Measurements from ENCODE around the gene TCEAL6. TPM values are rescaled to one million over a fixed set of nuclear protein-coding genes. Genes with fewer than 3 reads are reported as not detected.

TCEAL6 gene
- total RNA-seq, result not detected in 2 replicates

GRCh38 chrX:102142274-102142673 is at the start of gene TCEAL6:
Gene TCEAL6 (minus strand): TSS chrX:102142481.

GRCh38 chrX:102155806-102156179 is 13.5 kb upstream of the TCEAL6 start, which contains the start of gene BEX5:
Gene BEX5 (minus strand): TSS chrX:102155977. CDS start chrX:102154265, 1,712 bp downstream.

GRCh38 chrX:102125436-102125835 is 16.8 kb downstream of the TCEAL6 start, which contains the start of gene TCEAL2:
Gene TCEAL2 (plus strand): TSS chrX:102125679. CDS start chrX:102126831, 1,152 bp downstream.

Other genes starting within 250 kb of the TCEAL6 start
- gene ZMAT1, start 210.5 kb downstream of the TCEAL6 start, total RNA-seq, result 0.38 and 2.0 TPM in 2 replicates
- gene TCEAL2, start 16.8 kb downstream of the TCEAL6 start, total RNA-seq, result 0.19 TPM in 1 of 2 replicates, not detected in the other
- gene BEX5, start 13.5 kb upstream of the TCEAL6 start, total RNA-seq, result 0.28 TPM in 1 of 2 replicates, not detected in the other
- gene TCP11X1, start 72.8 kb upstream of the TCEAL6 start, total RNA-seq, result not detected in 2 replicates
- gene NXF2, start 104.7 kb upstream of the TCEAL6 start, total RNA-seq, result not detected in 2 replicates